ENCODE data around the gene ING2. TPM values are rescaled to one million over a fixed set of nuclear protein-coding genes. Genes with fewer than 3 reads are reported as not detected.

ING2 gene
- total RNA-seq, 1 donor from 2014 or later: 12.2 TPM

GRCh38 chr4:183543435-183543834, 38.6 kb downstream of the ING2 start:
- H3K36me3 Mint-ChIP-seq (ENCODE audit: low read depth, unreplicated experiment): no peaks in the 10 kb centered on the region
- no peaks in the 10 kb centered on the region for H3K9me3 Mint-ChIP-seq (ENCODE audit: unreplicated experiment)
- H3K4me3 Mint-ChIP-seq (ENCODE audit: unreplicated experiment): no peak overlapping the region
- no peak for TF ChIP-seq CTCF (IDR thresholded peaks at IDR 0.05; ENCODE audit: unreplicated experiment)
- DNase-seq (ENCODE audit: low spot score): no peak
- no peaks in the 10 kb centered on the region for H3K27me3 Mint-ChIP-seq (ENCODE audit: unreplicated experiment)
- H3K4me1 Mint-ChIP-seq (ENCODE audit: unreplicated experiment): no peaks in the 10 kb centered on the region
- H3K27ac Mint-ChIP-seq (ENCODE audit: unreplicated experiment): no peak overlapping the region

- H3K27ac Mint-ChIP-seq (ENCODE audit: unreplicated experiment): no peak overlapping the region
- no peaks in the 10 kb centered on the region for H3K27me3 Mint-ChIP-seq (ENCODE audit: unreplicated experiment)
- no peak overlapping the region for H3K4me3 Mint-ChIP-seq (ENCODE audit: unreplicated experiment)
- no peak for TF ChIP-seq CTCF (IDR thresholded peaks at IDR 0.05; ENCODE audit: unreplicated experiment)
- H3K9me3 Mint-ChIP-seq (ENCODE audit: unreplicated experiment): no peaks in the 10 kb centered on the region
- DNase-seq (ENCODE audit: low spot score): no peak
- no peaks in the 10 kb centered on the region for H3K36me3 Mint-ChIP-seq (ENCODE audit: low read depth, unreplicated experiment)
- H3K4me1 Mint-ChIP-seq (ENCODE audit: unreplicated experiment): no peaks in the 10 kb centered on the region
Observed at GRCh38 chr4:183544109-183544508, 39.3 kb downstream of the ING2 start.

- TF ChIP-seq CTCF (IDR thresholded peaks at IDR 0.05; ENCODE audit: unreplicated experiment): no peak
Observed at GRCh38 chr4:183546376-183546775, 41.5 kb downstream of the ING2 start.

GRCh38 chr4:183548306-183548705, 43.4 kb downstream of the ING2 start:
- Mint-ChIP-seq H3K27me3 (ENCODE audit: unreplicated experiment) (peaks cover 6% of the 10 kb centered on the region), H3K4me1 (ENCODE audit: unreplicated experiment) (no peaks in the 10 kb centered on the region), H3K36me3 (ENCODE audit: low read depth, unreplicated experiment) (peaks cover 4% of the 10 kb centered on the region), H3K27ac (ENCODE audit: unreplicated experiment) (no peak overlapping the region), H3K9me3 (ENCODE audit: unreplicated experiment) (no peaks in the 10 kb centered on the region), H3K4me3 (ENCODE audit: unreplicated experiment) (no peak overlapping the region)
- no peak for TF ChIP-seq CTCF (IDR thresholded peaks at IDR 0.05; ENCODE audit: unreplicated experiment)
- DNase-seq (ENCODE audit: low spot score): no peak

More at GRCh38 chr4:183546376-183546775, 41.5 kb downstream of the ING2 start:
- H3K27me3 Mint-ChIP-seq (ENCODE audit: unreplicated experiment): peaks cover 5% of the 10 kb centered on the region
- DNase-seq (ENCODE audit: low spot score): no peak
- no peak overlapping the region for H3K4me3 Mint-ChIP-seq (ENCODE audit: unreplicated experiment)
- H3K4me1 Mint-ChIP-seq (ENCODE audit: unreplicated experiment): no peaks in the 10 kb centered on the region
- H3K9me3 Mint-ChIP-seq (ENCODE audit: unreplicated experiment): no peaks in the 10 kb centered on the region
- H3K36me3 Mint-ChIP-seq (ENCODE audit: low read depth, unreplicated experiment): peaks cover 2% of the 10 kb centered on the region
- H3K27ac Mint-ChIP-seq (ENCODE audit: unreplicated experiment): no peak overlapping the region

GRCh38 chr4:183550345-183551093, 45.7 kb downstream of the ING2 start:
- peaks cover 6% of the 10 kb centered on the region for H3K27me3 Mint-ChIP-seq (ENCODE audit: unreplicated experiment)
- no peak overlapping the region for H3K27ac Mint-ChIP-seq (ENCODE audit: unreplicated experiment)
- H3K4me3 Mint-ChIP-seq (ENCODE audit: unreplicated experiment): no peak overlapping the region
- DNase-seq (ENCODE audit: low spot score): no peak
- no peaks in the 10 kb centered on the region for H3K9me3 Mint-ChIP-seq (ENCODE audit: unreplicated experiment)
- no peaks in the 10 kb centered on the region for H3K4me1 Mint-ChIP-seq (ENCODE audit: unreplicated experiment)
- no peak for TF ChIP-seq CTCF (IDR thresholded peaks at IDR 0.05; ENCODE audit: unreplicated experiment)
- H3K36me3 Mint-ChIP-seq (ENCODE audit: low read depth, unreplicated experiment): peaks cover 4% of the 10 kb centered on the region
